K562 (cell line): ENCODE results near the gene TUBB6. TPM values are rescaled to one million over a fixed set of nuclear protein-coding genes. Genes with fewer than 3 reads are reported as not detected.

Experiments used
- KAT2B ChIP-seq: IDR thresholded peaks from one replicate; pipeline ENCODE4 v1.6.1; 2012; ENCODE audit warnings: low read depth, mild to moderate bottlenecking, control low read depth, inconsistent platforms, low read length, moderate library complexity
- KDM5B ChIP-seq: fragments of 200-600 bp; sonication (generic); IDR thresholded peaks from 2 replicates; pipeline ENCODE4 v1.6.1; 2012; ENCODE audit warnings: low read depth, mild to moderate bottlenecking, moderate library complexity, low read length, control low read depth, inconsistent platforms; ENCODE audit not compliant: insufficient replicate concordance
- MEF2A ChIP-seq: IDR thresholded peaks from 2 replicates; pipeline ENCODE4 v1.6.1; 2011; ENCODE audit warnings: low read depth, mild to moderate bottlenecking, low read length, moderate library complexity; ENCODE audit not compliant: control insufficient read depth
- ZNF175 ChIP-seq: fragments of 200-800 bp; sonication (Bioruptor generic); IDR thresholded peaks from 2 replicates; pipeline ENCODE4 v1.6.1; 2016; ENCODE audit warnings: low read depth, mild to moderate bottlenecking, missing genetic modification characterization, missing compliant biosample characterization
- ZNF785 ChIP-seq: fragments of 250-450 bp; sonication (Bioruptor Pico); IDR thresholded peaks from 2 replicates; pipeline ENCODE4 v1.4.0; 2020; ENCODE audit warnings: mild to moderate bottlenecking
- polyA plus RNA-seq, 8 experiments: library from polyadenylated mRNA; depleted of rRNA in 4 of 8; stranded (reverse) in 5 of 8; unstranded in 3 of 8; fragments of >200 nt; fragmentation: Nextera tagmentation in 2 of 8; fragmentation: Illumina TruSeq in 1 of 8; extraction: Ambion mirVana in 2 of 8; extraction: Trizol in 1 of 8; gene quantifications; 2 replicates each; pipeline versions ENCODE4 v1.2.1 to v1.2.3, GENCODE V29; 2011 to 2014; ENCODE audit warnings: inconsistent platforms in 1 of 8, missing spikeins in 1 of 8
- total RNA-seq, 7 experiments: library from RNA; depleted of rRNA in 6 of 7; stranded (reverse); fragments of >200 nt in 6 of 7; fragmentation: Illumina TruSeq in 2 of 7; extraction: Trizol in 2 of 7; gene quantifications; 2 replicates each; pipeline versions ENCODE4 v1.2.1 to v1.2.3, GENCODE V29; 2011 to 2021; ENCODE audit warnings: low replicate concordance in 1 of 7
- TF ChIP-seq, protein P1 (sequence below), 2 experiments: IDR thresholded peaks; 2 replicates each; pipeline ENCODE4 v1.6.1; 2011; ENCODE audit warnings: borderline replicate concordance in 1 of 2, control low read depth in 1 of 2, low read depth in 1 of 2, low read length in 1 of 2, mild to moderate bottlenecking in 1 of 2, mixed read lengths in 1 of 2, moderate library complexity in 1 of 2; ENCODE audit not compliant: insufficient read depth in 1 of 2, insufficient read length in 1 of 2, poor library complexity in 1 of 2, severe bottlenecking in 1 of 2; ENCODE audit errors: extremely low read depth in 1 of 2
- TF ChIP-seq, protein P2 (sequence below): fragments of 450-650 bp; IDR thresholded peaks from 2 replicates; pipeline ENCODE4 v1.6.1; 2018; ENCODE audit warnings: mild to moderate bottlenecking, low read depth; ENCODE audit not compliant: partially characterized antibody
- TF ChIP-seq, protein P3 (sequence below): fragments of 450-650 bp; IDR thresholded peaks from 2 replicates; pipeline ENCODE4 v1.6.1; 2018; ENCODE audit not compliant: partially characterized antibody
- TF ChIP-seq, protein P4 (sequence below): fragments of 250-450 bp; sonication (Bioruptor Pico); IDR thresholded peaks from 2 replicates; pipeline ENCODE4 v1.6.1; 2021; ENCODE audit warnings: mild to moderate bottlenecking
- TF ChIP-seq, protein P5 (sequence below): fragments of 450-650 bp; IDR thresholded peaks from 2 replicates; pipeline ENCODE4 v1.6.1; 2017; ENCODE audit warnings: antibody characterized with exemption, mild to moderate bottlenecking
- TF ChIP-seq, protein P6 (sequence below): IDR thresholded peaks from 2 replicates; pipeline ENCODE4 v1.6.1; 2011; ENCODE audit warnings: borderline replicate concordance, low read depth, mild to moderate bottlenecking, moderate library complexity, low read length; ENCODE audit not compliant: insufficient read depth, poor library complexity, severe bottlenecking

TUBB6 gene
- total and polyA plus RNA-seq, 9 of the 15 experiments (the other 6 are each of a cell fraction or from before 2014, with no cell fraction given), result 43.9 to 404 (median 81.1) TPM

DNA sequence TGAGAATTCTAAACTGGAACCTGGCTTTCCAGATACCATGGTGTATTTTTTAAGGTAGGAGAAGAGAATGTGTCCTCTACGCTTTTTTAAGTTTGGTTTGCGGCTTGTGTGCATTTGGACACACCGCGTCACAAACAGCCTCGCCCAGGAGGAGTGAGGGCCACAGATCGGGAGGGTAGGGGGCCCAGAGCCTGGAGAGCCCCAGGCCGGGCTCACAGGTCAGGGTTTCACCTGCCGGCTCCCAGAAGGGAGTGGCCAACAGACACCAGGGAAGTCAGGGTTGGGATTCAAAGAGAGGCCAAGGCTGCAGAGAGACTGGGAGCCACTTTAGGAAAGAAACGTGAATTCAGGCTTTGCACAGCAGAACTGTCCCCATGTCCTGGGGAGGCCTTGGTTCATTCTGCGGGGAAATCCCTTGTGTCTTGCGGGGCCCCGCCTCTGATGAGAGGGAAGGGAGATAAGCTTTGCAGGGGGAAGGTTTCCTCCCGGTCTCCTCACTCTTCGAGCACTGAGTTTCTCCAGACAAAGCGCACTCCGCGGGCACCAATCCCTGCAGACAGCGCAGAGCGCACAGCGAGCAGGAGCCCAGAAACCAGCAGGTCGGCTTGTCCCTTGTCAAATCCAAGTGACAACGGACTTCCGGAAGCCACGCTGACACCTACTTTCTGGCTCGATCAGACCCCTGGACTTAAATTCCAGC lies 2.0 kb upstream of the TUBB6 start (continued):
- TF ChIP-seq, protein P1, sequence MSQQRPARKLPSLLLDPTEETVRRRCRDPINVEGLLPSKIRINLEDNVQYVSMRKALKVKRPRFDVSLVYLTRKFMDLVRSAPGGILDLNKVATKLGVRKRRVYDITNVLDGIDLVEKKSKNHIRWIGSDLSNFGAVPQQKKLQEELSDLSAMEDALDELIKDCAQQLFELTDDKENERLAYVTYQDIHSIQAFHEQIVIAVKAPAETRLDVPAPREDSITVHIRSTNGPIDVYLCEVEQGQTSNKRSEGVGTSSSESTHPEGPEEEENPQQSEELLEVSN (IDR thresholded peaks at IDR 0.05; ENCODE audit: borderline replicate concordance in 1 of 2, extremely low read depth in 1 of 2, insufficient read depth in 1 of 2, insufficient read length in 1 of 2, low read depth in 1 of 2, low read length in 1 of 2, poor library complexity in 1 of 2, severe bottlenecking in 1 of 2), result peak in 1 of 2 experiments; percentile 7
- TF ChIP-seq, protein P2, sequence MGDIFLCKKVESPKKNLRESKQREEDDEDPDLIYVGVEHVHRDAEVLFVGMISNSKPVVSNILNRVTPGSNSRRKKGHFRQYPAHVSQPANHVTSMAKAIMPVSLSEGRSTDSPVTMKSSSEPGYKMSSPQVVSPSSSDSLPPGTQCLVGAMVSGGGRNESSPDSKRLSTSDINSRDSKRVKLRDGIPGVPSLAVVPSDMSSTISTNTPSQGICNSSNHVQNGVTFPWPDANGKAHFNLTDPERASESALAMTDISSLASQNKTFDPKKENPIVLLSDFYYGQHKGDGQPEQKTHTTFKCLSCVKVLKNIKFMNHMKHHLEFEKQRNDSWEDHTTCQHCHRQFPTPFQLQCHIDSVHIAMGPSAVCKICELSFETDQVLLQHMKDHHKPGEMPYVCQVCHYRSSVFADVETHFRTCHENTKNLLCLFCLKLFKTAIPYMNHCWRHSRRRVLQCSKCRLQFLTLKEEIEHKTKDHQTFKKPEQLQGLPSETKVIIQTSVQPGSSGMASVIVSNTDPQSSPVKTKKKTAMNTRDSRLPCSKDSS, result no peak
- TF ChIP-seq, protein P3, sequence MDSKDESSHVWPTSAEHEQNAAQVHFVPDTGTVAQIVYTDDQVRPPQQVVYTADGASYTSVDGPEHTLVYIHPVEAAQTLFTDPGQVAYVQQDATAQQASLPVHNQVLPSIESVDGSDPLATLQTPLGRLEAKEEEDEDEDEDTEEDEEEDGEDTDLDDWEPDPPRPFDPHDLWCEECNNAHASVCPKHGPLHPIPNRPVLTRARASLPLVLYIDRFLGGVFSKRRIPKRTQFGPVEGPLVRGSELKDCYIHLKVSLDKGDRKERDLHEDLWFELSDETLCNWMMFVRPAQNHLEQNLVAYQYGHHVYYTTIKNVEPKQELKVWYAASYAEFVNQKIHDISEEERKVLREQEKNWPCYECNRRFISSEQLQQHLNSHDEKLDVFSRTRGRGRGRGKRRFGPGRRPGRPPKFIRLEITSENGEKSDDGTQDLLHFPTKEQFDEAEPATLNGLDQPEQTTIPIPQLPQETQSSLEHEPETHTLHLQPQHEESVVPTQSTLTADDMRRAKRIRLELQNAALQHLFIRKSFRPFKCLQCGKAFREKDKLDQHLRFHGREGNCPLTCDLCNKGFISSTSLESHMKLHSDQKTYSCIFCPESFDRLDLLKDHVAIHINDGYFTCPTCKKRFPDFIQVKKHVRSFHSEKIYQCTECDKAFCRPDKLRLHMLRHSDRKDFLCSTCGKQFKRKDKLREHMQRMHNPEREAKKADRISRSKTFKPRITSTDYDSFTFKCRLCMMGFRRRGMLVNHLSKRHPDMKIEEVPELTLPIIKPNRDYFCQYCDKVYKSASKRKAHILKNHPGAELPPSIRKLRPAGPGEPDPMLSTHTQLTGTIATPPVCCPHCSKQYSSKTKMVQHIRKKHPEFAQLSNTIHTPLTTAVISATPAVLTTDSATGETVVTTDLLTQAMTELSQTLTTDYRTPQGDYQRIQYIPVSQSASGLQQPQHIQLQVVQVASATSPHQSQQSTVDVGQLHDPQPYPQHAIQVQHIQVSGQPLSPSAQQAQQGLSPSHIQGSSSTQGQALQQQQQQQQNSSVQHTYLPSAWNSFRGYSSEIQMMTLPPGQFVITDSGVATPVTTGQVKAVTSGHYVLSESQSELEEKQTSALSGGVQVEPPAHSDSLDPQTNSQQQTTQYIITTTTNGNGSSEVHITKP, result peak; percentile 83
- TF ChIP-seq, protein P4, sequence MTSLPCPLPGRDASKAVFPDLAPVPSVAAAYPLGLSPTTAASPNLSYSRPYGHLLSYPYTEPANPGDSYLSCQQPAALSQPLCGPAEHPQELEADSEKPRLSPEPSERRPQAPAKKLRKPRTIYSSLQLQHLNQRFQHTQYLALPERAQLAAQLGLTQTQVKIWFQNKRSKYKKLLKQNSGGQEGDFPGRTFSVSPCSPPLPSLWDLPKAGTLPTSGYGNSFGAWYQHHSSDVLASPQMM (CRISPR knock-in tag), result no peak
- TF ChIP-seq, protein P5, sequence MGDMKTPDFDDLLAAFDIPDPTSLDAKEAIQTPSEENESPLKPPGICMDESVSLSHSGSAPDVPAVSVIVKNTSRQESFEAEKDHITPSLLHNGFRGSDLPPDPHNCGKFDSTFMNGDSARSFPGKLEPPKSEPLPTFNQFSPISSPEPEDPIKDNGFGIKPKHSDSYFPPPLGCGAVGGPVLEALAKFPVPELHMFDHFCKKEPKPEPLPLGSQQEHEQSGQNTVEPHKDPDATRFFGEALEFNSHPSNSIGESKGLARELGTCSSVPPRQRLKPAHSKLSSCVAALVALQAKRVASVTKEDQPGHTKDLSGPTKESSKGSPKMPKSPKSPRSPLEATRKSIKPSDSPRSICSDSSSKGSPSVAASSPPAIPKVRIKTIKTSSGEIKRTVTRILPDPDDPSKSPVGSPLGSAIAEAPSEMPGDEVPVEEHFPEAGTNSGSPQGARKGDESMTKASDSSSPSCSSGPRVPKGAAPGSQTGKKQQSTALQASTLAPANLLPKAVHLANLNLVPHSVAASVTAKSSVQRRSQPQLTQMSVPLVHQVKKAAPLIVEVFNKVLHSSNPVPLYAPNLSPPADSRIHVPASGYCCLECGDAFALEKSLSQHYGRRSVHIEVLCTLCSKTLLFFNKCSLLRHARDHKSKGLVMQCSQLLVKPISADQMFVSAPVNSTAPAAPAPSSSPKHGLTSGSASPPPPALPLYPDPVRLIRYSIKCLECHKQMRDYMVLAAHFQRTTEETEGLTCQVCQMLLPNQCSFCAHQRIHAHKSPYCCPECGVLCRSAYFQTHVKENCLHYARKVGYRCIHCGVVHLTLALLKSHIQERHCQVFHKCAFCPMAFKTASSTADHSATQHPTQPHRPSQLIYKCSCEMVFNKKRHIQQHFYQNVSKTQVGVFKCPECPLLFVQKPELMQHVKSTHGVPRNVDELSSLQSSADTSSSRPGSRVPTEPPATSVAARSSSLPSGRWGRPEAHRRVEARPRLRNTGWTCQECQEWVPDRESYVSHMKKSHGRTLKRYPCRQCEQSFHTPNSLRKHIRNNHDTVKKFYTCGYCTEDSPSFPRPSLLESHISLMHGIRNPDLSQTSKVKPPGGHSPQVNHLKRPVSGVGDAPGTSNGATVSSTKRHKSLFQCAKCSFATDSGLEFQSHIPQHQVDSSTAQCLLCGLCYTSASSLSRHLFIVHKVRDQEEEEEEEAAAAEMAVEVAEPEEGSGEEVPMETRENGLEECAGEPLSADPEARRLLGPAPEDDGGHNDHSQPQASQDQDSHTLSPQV, result peak; percentile 11; the same call in 1 of the 2 replicates
- TF ChIP-seq ZNF785 (CRISPR knock-in tag) (no peak), ZNF175 (CRISPR knock-in tag) (no peak), KDM5B (no peak), KAT2B (no peak), MEF2A (no peak)
- TF ChIP-seq, protein P6, sequence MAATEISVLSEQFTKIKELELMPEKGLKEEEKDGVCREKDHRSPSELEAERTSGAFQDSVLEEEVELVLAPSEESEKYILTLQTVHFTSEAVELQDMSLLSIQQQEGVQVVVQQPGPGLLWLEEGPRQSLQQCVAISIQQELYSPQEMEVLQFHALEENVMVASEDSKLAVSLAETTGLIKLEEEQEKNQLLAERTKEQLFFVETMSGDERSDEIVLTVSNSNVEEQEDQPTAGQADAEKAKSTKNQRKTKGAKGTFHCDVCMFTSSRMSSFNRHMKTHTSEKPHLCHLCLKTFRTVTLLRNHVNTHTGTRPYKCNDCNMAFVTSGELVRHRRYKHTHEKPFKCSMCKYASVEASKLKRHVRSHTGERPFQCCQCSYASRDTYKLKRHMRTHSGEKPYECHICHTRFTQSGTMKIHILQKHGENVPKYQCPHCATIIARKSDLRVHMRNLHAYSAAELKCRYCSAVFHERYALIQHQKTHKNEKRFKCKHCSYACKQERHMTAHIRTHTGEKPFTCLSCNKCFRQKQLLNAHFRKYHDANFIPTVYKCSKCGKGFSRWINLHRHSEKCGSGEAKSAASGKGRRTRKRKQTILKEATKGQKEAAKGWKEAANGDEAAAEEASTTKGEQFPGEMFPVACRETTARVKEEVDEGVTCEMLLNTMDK, result no peak
